Thymus (tissue), 11 donors: ENCODE results near the gene ADAM15. TPM values are rescaled to one million over a fixed set of nuclear protein-coding genes. Genes with fewer than 3 reads are reported as not detected.

Source experiments
- DNase-seq, 9 donors: peaks; one replicate each; pipeline ENCODE4 v3.0.0-alpha.2; 2013; ENCODE audit warnings: low spot score in 9 of 9, low read depth in 6 of 9, missing footprints in 1 of 9
- H3K27ac ChIP-seq, 2 donors: one replicate each; pipeline ENCODE4 v1.5.1; 2013; ENCODE audit warnings: control low read depth in 1 of 2, low read depth in 1 of 2, low read length in 1 of 2, mild to moderate bottlenecking in 1 of 2, moderate library complexity in 1 of 2
- H3K27me3 ChIP-seq, 2 donors: one replicate each; pipeline ENCODE4 v1.5.1; 2013; ENCODE audit warnings: low read length in 1 of 2; ENCODE audit not compliant: control insufficient read depth in 2 of 2, insufficient read depth in 1 of 2
- H3K36me3 ChIP-seq, 2 donors: one replicate each; pipeline ENCODE4 v1.5.1; 2013; ENCODE audit warnings: low read length in 1 of 2, mild to moderate bottlenecking in 1 of 2, moderate library complexity in 1 of 2; ENCODE audit not compliant: control insufficient read depth in 2 of 2, insufficient read depth in 2 of 2
- H3K4me1 ChIP-seq, 2 donors: one replicate each; pipeline ENCODE4 v1.5.1; 2013; ENCODE audit warnings: low read length in 2 of 2; ENCODE audit not compliant: control insufficient read depth in 2 of 2, insufficient read depth in 2 of 2
- H3K4me3 ChIP-seq, 2 donors: one replicate each; pipeline ENCODE4 v1.5.1; 2013; ENCODE audit warnings: low read length in 2 of 2, control low read depth in 1 of 2, mild to moderate bottlenecking in 1 of 2
- H3K9me3 ChIP-seq, 2 donors: one replicate each; pipeline ENCODE4 v1.5.1; 2013; ENCODE audit warnings: low read length in 1 of 2, mild to moderate bottlenecking in 1 of 2; ENCODE audit not compliant: control insufficient read depth in 2 of 2, insufficient read depth in 1 of 2
- WGBS: extraction: QIAGEN DNeasy Blood & Tissue Kit; methylation state at CpG from one replicate; pipeline ENCODE4 v1.1.7; 2013; 5-methylcytosine and 5-hydroxymethylcytosine counted together
- polyA plus RNA-seq: library from polyadenylated mRNA; stranded (reverse); fragments of 200-250 nt; gene quantifications from one replicate; pipeline ENCODE4 v1.2.3, GENCODE V29; 2013
- total RNA-seq: library from RNA; stranded (reverse); fragments of 120-200 nt; gene quantifications from one replicate; pipeline ENCODE4 v1.2.4, GENCODE V29; 2013
- donor health status: healthy.

The ADAM15 gene
- total and polyA plus RNA-seq, 2 donors = 12.2 to 91.5 TPM

- H3K27ac ChIP-seq = no peak overlapping the region
- peak overlapping the region; percentile 20 to 45 for H3K4me3 ChIP-seq
- peaks cover 0 to 57% of the 10 kb centered on the region in 2 donors for H3K27me3 ChIP-seq
- DNase-seq = peak in 4 of 9 donors; percentile 59 to 82 (median 72)
- 10% methylated on average over 61 of the region's 61 CpGs for WGBS
- peaks cover 9 to 34% of the 10 kb centered on the region in 2 donors for H3K4me1 ChIP-seq
- no peaks in the 10 kb centered on the region for H3K9me3 ChIP-seq
- peaks cover 3 to 9% of the 10 kb centered on the region in 2 donors for H3K36me3 ChIP-seq
These were observed 19.8 kb downstream of the ADAM15 start for GRCh38 chr1:155070721-155071569.

DNA sequence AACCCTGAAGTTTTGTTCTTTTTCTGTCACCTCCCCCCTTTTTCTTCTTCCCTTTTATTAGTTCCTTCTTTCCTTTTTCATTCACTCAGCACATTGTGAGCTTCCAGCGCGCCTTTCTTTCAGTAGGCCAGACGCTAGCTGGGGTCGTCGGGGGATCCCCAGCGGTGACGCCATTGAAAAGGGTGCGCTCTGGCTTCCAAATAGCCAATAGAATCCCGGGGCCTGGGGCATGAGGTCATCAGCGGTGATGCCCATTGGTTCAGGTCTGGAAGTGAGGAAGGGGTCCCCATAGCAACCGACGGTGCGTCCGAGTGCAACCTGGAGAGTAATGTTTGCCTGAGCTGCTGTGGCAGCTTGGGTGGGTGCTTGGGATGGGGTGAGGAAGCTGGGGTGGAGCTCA, 20.6 kb downstream of the ADAM15 start:
- peaks cover 3 to 9% of the 10 kb centered on the region in 2 donors for H3K36me3 ChIP-seq
- peak in 1 of 9 donors; percentile 12 for DNase-seq
- no peak overlapping the region for H3K27ac ChIP-seq
- WGBS = 83% methylated on average over 14 of the region's 14 CpGs
- H3K27me3 ChIP-seq = peaks cover 0 to 62% of the 10 kb centered on the region in 2 donors
- no peak overlapping the region for H3K4me3 ChIP-seq
- peaks cover 9 to 37% of the 10 kb centered on the region in 2 donors for H3K4me1 ChIP-seq
- no peaks in the 10 kb centered on the region for H3K9me3 ChIP-seq

DNA sequence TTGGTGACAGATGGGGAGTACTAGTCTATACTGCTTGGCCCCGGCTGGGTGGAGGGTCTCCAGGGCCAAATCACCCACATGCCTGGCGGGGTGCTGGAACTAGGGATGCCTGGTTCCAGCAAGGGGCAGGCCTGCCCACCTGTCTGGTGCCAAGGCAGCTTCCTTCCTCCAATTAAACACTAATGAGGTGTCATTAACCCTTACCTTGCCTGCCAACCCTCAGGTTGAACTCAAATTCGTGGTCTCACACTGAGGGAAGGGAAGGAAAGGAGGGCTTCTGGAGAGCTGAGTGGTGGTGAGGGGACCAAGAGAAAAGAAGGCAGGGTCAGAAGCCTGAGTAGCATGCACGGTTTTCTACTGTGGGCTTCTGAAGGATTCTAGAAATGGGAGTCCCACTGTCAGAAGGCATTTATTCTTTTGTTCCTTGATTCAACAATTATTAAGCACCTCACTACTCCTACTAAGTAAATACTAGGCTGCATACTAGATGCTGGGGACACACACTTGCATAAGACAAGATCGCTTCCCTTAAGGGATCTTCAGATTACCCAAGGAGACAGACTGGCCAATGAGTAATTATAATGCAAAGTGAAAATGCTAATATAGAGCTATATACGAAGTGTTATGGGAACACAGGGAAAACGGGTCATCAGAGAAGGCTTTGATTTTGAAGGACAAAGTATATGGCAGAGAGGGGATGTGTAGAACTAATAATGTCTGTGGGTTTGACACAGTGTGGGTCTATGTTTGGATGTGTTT, 21.6 kb downstream of the ADAM15 start:
- H3K4me1 ChIP-seq = peaks cover 9 to 40% of the 10 kb centered on the region in 2 donors

GRCh38 chr1:155073377-155074242, 22.5 kb downstream of the ADAM15 start:
- Histone ChIP-seq H3K4me3 (no peak overlapping the region), H3K4me1 (peaks cover 9 to 40% of the 10 kb centered on the region in 2 donors), H3K9me3 (no peaks in the 10 kb centered on the region), H3K27ac (no peak overlapping the region), H3K27me3 (peaks cover 8 to 81% of the 10 kb centered on the region in 2 donors), H3K36me3 (peaks cover 3% of the 10 kb centered on the region in 2 donors)
- peak in 1 of 9 donors; percentile 34 for DNase-seq
- 89% methylated on average over 3 of the region's 3 CpGs for WGBS

More for the DNA sequence above, 21.6 kb downstream of the ADAM15 start:
- no peak for DNase-seq
- Histone ChIP-seq H3K27me3 (peaks cover 0 to 72% of the 10 kb centered on the region in 2 donors), H3K9me3 (no peaks in the 10 kb centered on the region), H3K27ac (no peak overlapping the region), H3K36me3 (peaks cover 3% of the 10 kb centered on the region in 2 donors), H3K4me3 (no peak overlapping the region)
- 85% methylated on average over 7 of the region's 7 CpGs for WGBS

GRCh38 chr1:155075535-155075934, 24.4 kb downstream of the ADAM15 start:
- Histone ChIP-seq H3K9me3 (peaks cover 0 to 7% of the 10 kb centered on the region in 2 donors), H3K36me3 (no peaks in the 10 kb centered on the region), H3K27me3 (peaks cover 24 to 87% of the 10 kb centered on the region in 2 donors), H3K4me3 (no peak overlapping the region), H3K27ac (no peak overlapping the region), H3K4me1 (peaks cover 11 to 49% of the 10 kb centered on the region in 2 donors)
- WGBS = 96% methylated on average over 5 of the region's 5 CpGs
- no peak for DNase-seq

DNA sequence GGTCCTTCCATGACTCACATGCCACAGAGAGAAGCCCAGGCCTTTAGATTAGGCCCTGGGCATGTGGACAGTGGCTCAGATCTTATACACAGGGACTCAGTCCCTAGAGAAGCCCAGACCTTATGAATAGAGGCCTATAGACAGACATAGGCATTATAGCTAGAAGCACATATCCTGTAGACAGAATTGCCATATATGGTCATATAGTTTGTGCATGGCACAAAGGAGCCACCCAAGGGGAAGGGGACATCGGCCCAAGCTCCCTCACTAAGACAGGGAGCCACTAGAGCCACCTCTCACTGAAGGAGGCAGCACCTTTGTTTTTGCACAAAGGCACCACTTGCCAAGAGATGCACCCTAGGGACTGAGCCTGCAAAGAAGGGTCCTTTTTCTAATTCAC, 25.3 kb downstream of the ADAM15 start:
- H3K4me1 ChIP-seq = peaks cover 12 to 49% of the 10 kb centered on the region in 2 donors
- DNase-seq = no peak

DNA sequence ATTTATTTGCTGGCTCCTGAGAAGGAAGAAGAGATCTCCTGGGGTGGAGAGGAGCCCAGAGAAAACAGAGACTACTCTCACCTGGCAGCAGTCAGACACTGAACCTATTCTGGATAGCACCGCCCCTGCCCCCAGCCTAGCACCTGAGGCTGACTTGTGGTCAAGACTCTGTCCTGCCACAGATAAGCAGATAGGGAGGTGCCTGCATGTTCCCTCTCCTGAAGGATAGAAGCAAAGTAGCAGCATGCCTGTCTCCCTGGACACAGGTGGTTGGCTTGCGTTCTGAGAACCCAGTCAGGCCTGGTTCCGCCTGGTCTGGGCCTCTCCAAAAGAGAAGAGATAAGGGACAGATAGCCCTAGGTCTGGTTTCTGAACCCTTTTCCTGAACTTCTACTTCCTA, 26.2 kb downstream of the ADAM15 start:
- no peak overlapping the region for H3K27ac ChIP-seq
- peaks cover 0 to 12% of the 10 kb centered on the region in 2 donors for H3K9me3 ChIP-seq
- no peaks in the 10 kb centered on the region for H3K36me3 ChIP-seq
- no peak for DNase-seq
- H3K4me1 ChIP-seq = peaks cover 16 to 52% of the 10 kb centered on the region in 2 donors
- WGBS = 98% methylated on average over 3 of the region's 3 CpGs
- peaks cover 42 to 87% of the 10 kb centered on the region in 2 donors for H3K27me3 ChIP-seq
- no peak overlapping the region for H3K4me3 ChIP-seq

More for the DNA sequence above, 25.3 kb downstream of the ADAM15 start:
- WGBS = 77% methylated on average over 1 of the region's 1 CpG
- Histone ChIP-seq H3K4me3 (no peak overlapping the region), H3K36me3 (no peaks in the 10 kb centered on the region), H3K27ac (no peak overlapping the region), H3K27me3 (peaks cover 33 to 87% of the 10 kb centered on the region in 2 donors), H3K9me3 (peaks cover 0 to 12% of the 10 kb centered on the region in 2 donors)

DNA sequence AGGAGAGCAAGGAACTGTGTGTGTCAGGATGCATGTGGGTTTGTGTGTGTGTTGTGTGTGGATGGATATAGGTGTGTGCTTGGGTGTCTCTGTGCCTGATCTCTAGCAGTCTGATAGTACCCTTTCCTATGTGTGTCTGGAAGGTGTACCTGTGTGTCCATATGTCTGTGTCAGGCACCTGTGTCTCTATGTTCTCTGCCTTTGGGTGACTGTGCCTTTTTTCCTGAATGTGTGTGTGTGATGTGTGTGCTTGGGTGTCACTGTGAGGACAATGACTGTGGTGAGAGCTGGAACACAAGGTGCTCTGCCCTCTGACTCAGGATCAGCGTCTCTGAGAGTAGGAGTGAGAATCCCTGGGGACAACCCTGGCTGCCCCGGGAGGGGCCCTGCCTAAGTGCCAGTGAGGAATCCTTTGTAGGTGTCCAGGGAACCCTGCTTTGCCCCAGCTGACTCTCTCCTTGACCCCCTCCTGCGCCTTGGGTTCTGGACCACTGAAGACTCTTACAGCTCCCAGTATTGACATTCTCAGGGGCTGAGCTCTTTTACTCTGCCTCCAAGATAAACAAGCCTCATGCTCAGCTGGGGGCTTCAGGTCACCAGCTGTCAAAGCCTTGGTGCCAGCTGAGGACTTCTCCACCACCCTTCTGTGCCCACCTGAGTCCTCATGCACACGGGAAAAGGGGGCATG, 26.8 kb downstream of the ADAM15 start:
- Histone ChIP-seq H3K9me3 (peaks cover 0 to 12% of the 10 kb centered on the region in 2 donors), H3K4me1 (peaks cover 16 to 58% of the 10 kb centered on the region in 2 donors), H3K27me3 (peaks cover 47 to 88% of the 10 kb centered on the region in 2 donors), H3K27ac (no peak overlapping the region), H3K36me3 (no peaks in the 10 kb centered on the region), H3K4me3 (no peak overlapping the region)
- DNase-seq = no peak
- WGBS = 95% methylated on average over 4 of the region's 4 CpGs
